HG03280 (cell line): ENCODE data around the gene PYGO1.
"Not testable (repeated sequence)": the region's sequence is repeated elsewhere in the genome, so short reads cannot be mapped to it uniquely, and the experiment has no call there.

Source experiments
- ATAC-seq: cut with Tn5 transposase; IDR thresholded peaks from one replicate; pipeline ENCODE4 v1.9.1; 2021; ENCODE audit warnings: mild to moderate bottlenecking, moderate library complexity; ENCODE audit not compliant: unreplicated experiment

Gene PYGO1

GRCh38 chr15:55588070-55588814, at the start of gene PYGO1:
Gene PYGO1 (minus strand): TSS chr15:55588345. CDS start chr15:55587883, 462 bp downstream.
- ATAC-seq, result peak; percentile 71

- no peak for ATAC-seq
Measured at GRCh38 chr15:55637086-55637485, 48.9 kb upstream of the PYGO1 start.

DNA sequence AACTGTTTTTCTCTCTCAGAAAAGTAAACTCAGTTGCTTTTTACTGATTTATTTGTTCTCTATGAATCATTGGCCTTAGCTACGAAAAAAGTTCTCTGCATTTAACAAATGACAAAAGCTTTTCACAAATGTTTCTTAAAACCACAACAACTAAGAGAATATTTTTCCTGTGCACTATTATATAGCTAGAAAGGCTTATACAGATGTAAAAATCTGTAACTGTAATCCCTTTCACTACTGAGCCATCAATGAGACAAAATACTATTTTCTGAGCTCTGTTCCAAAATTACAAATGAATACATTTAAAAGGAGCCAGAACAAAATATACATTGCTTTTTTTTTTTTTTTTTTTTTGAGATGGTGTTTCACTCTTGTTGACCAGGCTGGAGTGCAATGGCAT, 45.6 kb upstream of the PYGO1 start:
- ATAC-seq, result no peak

- no peak for ATAC-seq
Measured at GRCh38 chr15:55632434-55632833, 44.3 kb upstream of the PYGO1 start.

GRCh38 chr15:55630858-55631257, 42.7 kb upstream of the PYGO1 start:
- ATAC-seq, result no peak

- ATAC-seq, result no peak
Measured at GRCh38 chr15:55628369-55628730, 40.2 kb upstream of the PYGO1 start.

GRCh38 chr15:55627730-55628368, 39.7 kb upstream of the PYGO1 start:
- ATAC-seq, result no peak

DNA sequence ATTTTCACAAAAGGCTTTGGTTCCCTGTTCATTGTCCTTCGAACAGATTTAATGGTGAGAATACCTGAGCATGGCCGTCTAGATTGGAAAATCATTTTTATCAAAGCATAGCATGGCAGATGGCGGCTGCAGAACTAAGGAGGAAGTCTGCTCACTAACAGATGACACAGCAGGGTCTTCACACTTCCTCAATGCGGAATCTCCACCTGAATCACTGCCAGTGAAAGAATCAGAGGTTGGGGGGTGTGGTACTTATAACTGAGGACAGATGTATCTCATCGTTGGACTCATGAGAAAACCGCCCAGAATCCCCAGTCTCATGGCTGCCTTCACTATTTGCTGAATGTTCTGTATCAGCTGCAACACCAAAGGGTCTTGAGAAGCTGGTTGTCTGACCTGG, 31.6 kb upstream of the PYGO1 start:
- ATAC-seq, result no peak

- no peak for ATAC-seq
Measured at GRCh38 chr15:55618387-55618786, 30.2 kb upstream of the PYGO1 start.

DNA sequence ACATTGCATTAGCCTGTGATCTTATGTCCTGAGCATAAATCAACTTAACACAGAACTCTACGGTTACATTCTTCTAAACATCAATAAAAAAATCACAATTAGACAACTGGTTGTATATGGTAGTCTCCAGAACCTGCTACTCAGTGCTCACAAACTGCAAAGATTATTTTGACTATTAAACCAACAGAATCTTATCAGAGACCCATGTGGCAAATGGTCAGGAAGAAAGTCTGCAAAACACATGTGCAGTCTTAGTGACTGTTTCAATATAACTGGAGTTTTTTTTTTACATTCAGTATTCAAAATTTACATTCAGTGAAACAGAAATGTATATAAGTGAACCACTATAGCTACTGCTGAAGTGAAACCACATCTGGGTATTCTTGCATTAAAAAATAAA, 27.3 kb upstream of the PYGO1 start:
- ATAC-seq, result no peak

GRCh38 chr15:55613727-55614126, 25.6 kb upstream of the PYGO1 start:
- ATAC-seq, result no peak

GRCh38 chr15:55606214-55606613, 18.1 kb upstream of the PYGO1 start:
- ATAC-seq, result no peak

- no peak for ATAC-seq
Measured at GRCh38 chr15:55601374-55601773, 13.2 kb upstream of the PYGO1 start.

- no peak for ATAC-seq
Measured at GRCh38 chr15:55599439-55599838, 11.3 kb upstream of the PYGO1 start.

DNA sequence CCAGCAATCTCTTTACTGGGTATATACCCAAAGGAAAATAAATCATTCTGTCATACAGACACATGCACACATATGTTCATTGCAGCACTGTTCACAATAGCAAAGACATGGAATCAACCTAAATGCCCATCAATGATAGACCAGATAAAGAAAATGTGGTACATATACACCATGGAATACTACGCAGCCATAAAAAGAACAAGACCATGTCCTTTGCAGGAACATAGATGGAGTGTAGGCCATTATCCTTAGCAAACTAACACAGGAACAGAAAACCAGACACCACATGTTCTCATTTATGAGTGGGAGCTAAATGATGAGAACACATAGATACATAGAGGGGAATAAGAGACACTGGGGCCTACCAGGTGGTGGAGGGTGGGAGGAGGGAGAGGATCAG, 4.9 kb upstream of the PYGO1 start:
- ATAC-seq, result not testable (repeated sequence)

GRCh38 chr15:55590788-55591187, 2.6 kb upstream of the PYGO1 start:
- no peak for ATAC-seq

DNA sequence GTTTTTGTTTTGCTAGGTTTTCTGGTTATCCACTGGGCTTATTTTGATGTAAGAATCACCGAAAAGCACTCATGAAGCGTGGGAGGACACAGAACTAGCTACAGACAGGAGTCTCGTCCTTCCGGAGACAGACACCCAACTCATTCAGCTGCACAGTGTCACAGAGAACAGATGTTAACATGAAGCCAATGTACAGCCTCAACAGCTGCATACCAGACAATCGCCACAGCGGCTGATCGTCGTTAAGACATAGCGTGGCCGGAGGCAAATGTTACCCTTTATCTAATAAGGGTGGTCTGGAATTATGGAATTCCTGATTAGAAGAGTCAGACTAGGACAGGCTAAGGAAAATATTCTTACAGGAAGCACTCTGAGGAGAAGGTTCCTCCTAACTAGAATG, 1.1 kb upstream of the PYGO1 start:
- no peak for ATAC-seq

DNA sequence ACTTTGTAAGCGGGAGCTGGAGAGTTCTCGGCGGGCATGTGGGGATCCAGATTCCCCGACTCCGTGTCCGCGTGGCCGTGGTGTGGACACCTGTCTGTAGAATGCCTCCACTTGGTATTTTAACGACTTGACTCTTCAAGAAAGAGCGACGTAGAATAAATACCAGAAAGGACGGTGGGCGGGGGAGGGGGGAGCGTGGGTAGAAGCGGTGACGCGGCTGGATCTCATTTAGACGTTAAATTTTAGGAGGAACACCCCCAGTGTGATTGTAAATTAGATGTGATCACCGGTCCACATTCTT, 620 bp upstream of the PYGO1 start:
- no peak for ATAC-seq

DNA sequence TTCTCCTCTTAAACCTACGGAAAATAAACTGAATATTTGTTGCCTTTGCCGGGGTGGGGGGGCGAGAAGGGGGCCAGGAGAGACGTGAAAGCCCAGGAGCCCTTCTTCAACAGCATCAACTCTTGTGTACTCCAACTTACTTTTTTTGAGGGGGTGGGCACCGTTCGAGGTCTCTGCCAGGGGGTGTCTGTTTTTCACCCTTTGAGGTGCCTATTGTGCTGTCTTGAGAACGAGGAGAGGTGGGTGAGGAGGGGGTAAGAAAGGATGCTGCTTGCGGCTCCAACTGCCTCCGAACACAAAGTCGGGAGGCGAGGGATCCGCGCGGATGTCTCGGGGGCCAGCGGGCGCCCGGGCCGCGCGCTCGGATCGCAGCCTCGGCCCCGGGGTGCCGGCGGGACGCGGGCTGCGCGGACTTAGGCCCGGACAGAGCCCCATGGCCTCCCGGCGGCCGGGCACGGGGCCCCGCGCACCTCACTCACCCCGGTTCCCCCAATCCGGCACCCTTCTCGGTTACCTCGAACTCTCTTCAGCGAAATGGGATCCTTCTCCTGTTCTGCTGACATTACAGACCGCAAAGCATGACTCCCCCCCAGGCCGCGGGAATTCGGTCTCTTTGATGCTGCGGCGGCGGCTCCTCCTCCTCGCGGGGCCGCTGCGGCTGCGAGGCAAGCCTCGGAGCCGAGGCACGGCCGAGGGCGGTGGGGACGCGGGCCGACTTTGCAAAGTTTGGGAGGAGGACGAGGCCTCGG, 650 bp downstream of the PYGO1 start:
- ATAC-seq, result peak; percentile 23

GRCh38 chr15:55586808-55587207, 1.3 kb downstream of the PYGO1 start:
- ATAC-seq, result no peak

- ATAC-seq, result no peak
Measured at GRCh38 chr15:55576943-55577342, 11.2 kb downstream of the PYGO1 start.

DNA sequence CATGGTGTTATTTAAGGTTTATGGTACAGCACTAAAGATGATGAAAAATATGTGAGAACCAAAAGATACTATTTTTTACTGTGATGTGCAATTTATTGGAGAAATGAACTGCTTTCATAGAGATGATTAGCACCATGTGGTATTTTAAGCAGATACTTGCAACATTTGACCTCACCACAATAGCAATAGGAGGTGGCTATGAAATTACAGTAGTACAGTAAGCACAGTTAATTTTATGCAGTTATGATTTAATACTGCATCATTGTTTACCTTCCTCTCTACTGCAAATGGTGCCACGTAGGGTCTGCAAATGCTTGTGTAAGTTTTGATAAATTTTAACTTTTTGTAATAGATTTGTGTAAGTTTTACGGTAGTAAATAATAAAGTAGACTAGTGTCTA, 14.0 kb downstream of the PYGO1 start:
- no peak for ATAC-seq
